AG09319 (cell line): ENCODE results near the gene DUOX1.

ENCODE experiments used
- DNase-seq: peaks from one replicate; pipeline ENCODE4 v3.0.0-alpha.2; 2010; ENCODE audit warnings: low read depth; ENCODE audit errors: extremely low read depth
- TF ChIP-seq, protein P1 (sequence below): IDR thresholded peaks from 2 replicates; pipeline ENCODE4 v1.5.1; 2011; ENCODE audit warnings: low read depth, mild to moderate bottlenecking, inconsistent platforms, low read length, moderate library complexity

Gene DUOX1

DNA sequence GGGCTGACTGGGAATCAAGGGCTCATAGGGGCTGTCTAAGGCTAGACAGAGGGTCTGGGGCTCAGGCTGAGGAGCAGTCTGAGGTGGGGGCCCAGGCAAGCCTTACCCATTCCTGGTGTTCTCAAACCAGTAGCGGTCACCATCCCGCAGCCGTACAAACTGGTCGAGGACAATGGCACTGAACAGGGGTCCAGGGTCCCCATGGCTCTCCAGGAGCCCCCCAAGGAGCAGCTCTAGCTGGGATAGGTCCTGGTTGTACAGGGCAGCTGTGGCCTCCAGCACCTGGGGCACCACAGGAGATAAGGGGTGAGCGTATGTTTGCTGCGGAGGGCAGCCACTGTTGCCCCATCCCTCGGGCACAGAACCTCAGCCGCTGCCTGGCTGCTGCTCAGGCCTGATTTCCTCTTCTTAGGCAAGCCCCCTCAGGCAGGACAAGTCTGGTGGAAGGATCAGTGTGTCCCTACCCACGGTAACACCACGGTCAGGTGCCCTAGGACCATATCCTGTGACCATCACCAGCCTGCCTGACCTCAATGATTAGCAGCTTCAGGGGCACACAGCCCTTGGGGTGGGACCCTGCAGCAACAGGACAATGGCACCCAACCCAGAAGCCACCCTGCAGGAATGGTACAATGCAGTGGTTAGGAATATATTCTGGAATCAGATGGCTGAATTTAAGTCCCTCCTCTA, 21.7 kb upstream of the DUOX1 start:
- no peak for DNase-seq
- TF ChIP-seq, protein P1, sequence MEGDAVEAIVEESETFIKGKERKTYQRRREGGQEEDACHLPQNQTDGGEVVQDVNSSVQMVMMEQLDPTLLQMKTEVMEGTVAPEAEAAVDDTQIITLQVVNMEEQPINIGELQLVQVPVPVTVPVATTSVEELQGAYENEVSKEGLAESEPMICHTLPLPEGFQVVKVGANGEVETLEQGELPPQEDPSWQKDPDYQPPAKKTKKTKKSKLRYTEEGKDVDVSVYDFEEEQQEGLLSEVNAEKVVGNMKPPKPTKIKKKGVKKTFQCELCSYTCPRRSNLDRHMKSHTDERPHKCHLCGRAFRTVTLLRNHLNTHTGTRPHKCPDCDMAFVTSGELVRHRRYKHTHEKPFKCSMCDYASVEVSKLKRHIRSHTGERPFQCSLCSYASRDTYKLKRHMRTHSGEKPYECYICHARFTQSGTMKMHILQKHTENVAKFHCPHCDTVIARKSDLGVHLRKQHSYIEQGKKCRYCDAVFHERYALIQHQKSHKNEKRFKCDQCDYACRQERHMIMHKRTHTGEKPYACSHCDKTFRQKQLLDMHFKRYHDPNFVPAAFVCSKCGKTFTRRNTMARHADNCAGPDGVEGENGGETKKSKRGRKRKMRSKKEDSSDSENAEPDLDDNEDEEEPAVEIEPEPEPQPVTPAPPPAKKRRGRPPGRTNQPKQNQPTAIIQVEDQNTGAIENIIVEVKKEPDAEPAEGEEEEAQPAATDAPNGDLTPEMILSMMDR, result no peak

DNA sequence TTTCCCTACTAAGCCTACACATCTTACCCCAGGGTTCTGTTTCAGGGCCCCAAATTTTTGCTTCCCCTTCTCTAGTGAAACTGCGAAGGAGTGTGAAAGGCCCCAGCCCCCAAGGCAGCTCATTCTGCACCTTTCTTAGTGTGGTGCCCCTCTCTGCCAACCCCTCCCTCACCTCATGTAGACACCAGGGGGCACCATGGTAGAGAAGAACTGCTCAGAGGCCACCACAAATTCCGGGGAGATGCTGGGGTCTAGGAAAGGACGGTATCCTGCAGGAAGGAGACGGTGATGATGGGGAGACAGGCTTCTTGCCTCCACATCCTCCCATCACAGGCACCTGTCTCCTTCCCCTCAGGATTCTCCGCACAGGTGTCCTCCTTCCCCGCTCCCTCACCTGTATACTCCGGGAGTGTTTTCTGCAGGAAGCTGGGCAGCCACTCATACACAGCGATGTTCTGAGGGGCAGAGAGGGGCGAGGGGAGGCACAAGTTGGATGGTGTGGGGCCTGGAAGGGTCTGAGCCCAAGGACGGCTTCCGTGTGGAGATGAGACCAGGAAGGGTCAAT, 19.5 kb upstream of the DUOX1 start:
- TF ChIP-seq, protein P1, result no peak; the same call in none of the 2 replicates
- DNase-seq, result no peak

DNA sequence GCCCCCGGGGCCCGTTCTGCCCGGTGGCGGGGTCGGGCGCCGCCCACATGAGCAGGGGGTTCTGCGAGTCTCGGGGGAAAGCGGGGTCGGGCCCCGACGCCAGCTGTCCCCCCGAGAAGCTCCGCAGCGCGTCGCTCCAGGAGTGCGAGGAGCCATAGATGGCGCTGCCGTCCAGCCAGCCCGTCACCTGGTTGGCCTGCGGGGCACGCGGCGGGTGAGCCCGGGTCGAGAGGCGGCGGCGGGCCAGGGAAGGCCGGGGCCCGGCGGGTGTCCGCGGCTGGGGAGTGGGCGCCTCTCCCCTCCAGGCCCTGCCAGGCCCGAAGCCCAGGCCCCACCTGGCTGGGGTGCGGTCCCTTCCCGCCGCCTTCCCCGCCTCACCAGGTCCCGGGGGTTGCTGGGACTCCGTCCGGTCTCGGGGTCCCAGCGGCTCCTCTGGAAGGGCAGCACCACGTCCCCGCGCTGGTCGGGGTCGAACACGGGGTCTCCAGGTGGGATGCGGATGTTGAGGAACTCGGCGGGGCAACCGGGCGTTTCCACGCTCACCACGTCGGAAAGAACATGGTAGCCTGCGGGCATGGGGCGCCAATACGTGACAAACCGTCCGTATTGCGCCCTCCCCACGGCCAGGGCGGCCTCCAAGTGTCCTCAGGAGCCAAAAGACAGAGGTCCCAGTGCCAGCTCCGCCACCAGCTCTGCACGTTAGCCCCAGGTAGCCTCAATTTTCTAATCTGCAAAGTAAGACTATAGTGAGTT, 18.2 kb upstream of the DUOX1 start:
- TF ChIP-seq, protein P1, result no peak
- no peak for DNase-seq

DNA sequence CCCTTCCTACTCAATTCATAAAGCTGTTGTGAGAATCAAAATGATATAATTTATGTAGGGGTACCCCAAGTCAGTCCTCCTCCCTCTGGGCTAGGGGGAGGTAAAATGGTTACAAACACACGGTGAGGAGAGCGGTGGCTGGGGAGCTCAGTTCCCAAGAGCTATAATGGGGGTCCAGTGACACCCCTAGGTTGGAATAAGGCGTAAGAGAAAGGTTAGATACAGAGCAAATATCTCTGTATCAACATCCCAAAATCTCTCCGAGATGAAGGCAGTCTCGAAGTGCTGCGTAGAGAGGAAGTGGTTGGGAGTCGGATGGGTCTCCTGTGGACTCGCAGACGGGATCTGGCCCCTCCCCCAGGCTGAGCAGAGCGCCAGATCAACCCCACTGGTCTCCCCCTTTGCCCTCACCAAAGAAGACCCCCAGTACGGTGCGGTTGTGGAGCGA, 17.6 kb upstream of the DUOX1 start:
- TF ChIP-seq, protein P1, result no peak
- no peak for DNase-seq

DNA sequence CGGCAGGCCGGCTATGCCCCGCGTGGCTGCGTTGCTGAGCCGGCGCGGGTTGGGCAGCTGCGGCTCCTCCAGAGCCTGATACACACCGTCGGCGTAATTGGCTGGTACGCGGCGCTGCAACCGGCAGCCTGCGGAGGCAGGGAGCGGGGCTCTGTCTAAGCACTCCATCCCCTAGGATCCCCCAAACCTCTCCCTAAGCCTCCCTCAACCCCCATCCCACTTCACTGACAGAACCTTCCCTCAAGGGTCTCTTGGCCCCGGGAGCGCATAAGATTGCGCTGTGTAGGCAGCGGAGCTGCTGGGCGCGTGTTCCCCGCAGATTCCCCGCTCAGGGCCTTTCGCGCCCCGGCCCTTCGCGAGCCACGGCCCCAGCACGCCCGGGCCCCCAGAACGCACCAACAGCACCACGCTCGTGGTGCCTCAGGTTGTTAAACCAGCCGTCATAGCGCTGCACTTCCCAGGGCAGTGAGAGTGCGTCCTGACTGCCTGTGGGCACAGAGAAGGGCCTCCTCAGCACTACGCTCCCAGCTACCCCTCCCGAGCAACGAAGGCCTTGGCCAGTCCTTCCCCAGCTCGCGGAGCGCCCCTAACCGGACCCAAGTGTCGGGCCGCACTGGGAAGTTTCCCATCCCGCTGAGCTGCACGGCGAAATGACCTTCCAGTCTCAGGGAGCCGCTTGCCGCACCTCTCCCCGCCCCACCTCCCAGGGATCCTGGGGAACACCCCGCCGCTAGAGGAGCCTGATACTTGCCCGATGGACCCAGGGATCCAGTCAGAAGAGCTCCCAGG, 17.0 kb upstream of the DUOX1 start:
- DNase-seq, result no peak
- TF ChIP-seq, protein P1, result no peak

DNA sequence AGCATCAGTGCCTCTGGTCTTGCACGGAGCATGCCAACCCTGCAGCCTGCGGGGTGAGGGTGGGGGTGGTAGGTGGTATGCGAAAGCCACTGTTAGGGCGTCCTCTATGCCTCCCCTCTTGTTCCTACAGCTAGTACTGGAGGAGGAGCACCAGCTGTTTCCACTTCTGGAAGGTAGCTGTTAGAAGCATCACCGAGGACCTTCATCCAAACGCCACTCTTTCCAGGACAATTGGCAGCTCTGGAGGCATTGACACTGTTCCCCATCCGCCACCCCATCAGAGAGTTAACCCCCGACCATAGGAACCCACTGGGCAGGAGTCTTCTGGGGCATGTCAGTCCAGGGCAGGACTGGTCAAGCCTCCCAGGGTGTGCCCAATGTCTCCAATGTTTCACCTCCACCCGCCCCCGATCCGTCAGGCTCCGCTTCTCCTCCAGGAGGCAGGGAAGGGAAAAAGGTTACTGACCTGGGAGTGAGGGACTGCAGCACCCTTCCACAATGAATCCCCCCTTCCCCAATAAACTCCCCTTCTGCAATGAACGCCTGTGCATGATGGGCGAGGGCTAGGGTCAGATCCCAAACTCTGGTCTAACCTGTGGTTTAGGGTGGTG, 16.3 kb upstream of the DUOX1 start:
- DNase-seq, result no peak
- TF ChIP-seq, protein P1, result no peak
